AG20443 (cell line): ENCODE measurements around the gene TMEM14B.
"Not testable (repeated sequence)": the region's sequence is repeated elsewhere in the genome, so short reads cannot be mapped to it uniquely, and the experiment has no call there.

Experiments used
- DNase-seq: peaks from one replicate; pipeline ENCODE4 v3.0.0; 2012; ENCODE audit warnings: low spot score, mixed read lengths

TMEM14B gene

DNA sequence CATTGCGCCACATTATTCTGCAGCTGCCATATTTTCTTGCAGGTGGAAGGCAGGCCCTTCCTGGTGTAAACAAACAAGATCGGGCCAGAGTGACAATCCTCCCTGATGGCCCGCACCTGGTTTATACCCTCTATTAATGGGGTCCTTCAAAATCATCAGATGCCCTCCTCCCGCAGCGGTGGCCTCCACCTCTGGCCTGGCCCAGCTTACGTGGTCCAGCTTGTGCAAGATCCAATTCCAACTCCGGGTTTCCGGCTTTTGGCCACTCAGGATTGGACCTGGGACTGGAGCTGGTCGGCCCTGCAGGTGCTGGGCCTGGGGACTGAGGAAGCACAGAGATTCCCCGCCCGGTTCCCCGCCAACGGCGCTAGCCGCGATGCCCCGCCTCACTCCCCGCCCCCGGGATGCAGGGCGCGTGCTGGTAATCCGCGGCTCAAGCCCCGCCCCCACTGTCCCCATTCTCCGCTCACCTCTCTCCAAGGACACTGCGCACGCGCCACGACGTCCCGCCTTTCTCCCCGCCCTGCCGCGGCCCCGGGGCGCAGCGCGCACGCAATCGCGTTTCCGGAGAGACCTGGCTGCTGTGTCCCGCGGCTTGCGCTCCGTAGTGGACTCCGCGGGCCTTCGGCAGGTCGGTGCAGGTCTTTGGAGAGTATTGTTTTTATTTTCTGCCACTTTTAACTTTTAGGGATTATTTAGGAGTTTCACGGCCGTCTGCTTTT, at the start of gene TMEM14B:
Gene TMEM14B (plus strand): TSS at position 555 of the 722 bp plus-strand sequence. CDS start 1,441 bp downstream, outside the sequence.
- DNase-seq = peak; percentile 100

DNA sequence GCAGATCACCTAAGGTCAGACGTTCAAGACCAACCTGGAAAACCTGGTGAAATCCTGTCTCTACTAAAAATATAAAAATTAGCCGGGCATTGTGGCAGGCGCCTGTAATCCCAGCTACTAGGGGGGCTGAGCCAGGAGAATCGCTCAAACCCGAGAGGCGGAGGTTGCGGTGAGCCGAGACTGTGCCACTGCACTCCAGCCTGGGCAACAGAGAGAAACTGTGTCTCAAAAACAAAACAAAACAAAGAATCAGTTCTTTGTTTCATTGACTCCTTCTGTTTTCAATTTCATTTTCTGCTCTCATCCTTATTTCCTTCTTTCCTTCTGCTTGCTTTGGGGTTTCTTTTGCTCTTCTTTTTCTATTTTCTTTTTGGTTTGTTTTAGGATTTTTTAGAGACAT, 33.6 kb upstream of the TMEM14B start:
- no peak for DNase-seq

DNA sequence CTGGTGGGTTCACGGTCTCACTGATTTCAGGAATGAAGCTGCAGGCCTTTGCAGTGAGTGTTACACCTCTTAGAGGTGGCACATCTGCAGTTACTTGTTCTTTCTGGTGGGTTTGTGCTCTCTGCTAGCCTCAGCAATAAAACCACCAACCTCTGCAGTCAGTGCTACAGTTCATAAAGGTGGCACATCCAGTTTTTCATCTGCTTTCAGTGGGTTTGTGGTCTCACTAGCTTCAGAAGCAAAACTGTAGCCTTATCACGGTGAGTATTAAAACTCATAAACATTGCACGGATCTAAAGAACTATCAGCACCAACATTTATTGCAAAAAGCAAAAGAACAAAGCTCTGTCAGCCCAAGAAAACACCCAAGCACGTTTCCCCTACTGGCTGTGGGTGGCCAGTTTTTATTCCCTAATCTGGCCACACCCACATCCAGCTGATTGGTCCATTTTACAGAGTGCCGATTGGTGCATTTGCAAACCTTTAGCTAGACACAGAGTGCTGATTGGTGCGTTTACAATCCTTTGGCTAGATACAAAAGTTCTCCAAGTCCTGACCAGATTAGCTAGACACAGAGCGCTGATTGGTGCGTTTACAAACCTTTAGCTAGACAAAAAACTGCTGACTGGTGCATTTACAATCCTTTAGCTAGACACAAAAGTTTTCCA, 28.2 kb upstream of the TMEM14B start:
- no peak for DNase-seq

DNA sequence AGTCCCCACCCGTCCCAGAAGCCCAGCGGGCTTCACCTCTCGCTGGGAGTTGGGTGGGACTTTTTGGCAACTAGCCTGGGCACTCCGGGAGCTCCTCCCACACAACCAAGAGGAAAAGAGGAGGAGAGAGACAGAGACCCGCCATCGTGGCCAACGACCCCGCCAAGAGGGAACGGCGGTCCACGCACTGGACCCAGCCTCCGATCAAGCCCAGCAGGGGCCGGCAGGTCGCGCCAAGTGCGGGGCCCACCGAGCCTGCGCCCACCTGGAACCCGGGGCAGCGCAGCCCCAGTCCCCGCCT, 27.7 kb upstream of the TMEM14B start:
- peak; percentile 18 for DNase-seq

DNA sequence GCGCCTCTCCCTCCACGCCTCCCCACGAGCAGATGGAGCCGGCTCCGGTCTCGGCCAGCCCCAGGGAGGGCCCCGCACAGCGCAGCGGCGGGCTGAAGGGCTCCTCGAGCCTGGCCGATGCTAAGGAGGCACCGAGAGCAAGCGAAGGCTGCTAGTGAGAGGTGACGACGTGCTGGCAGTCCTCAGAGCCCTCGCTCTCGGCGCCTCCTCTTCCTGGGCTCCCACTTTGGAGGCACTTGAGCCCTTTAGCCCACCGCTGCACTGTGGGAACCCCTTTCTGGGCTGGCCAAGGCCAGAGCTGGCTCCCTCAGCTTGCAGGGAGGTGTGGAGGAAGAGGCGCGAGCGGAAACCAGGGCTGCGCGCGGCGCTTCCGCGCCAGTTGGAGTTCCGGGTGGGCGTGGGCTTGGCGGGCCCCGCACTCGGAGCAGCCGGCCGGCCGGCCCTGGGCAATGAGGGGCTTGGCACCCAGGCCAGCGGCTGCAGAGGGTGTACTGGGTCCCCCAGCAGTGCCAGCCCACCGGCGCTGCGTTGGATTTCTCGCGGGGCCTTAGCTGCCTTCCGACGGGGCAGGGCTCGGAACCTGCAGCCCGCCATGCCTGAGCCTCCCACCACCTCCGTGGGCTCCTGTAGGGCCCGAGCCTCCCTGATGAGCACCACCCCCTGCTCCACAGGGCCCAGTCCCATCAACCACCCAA, 27.2 kb upstream of the TMEM14B start:
- DNase-seq = peak; percentile 29

DNA sequence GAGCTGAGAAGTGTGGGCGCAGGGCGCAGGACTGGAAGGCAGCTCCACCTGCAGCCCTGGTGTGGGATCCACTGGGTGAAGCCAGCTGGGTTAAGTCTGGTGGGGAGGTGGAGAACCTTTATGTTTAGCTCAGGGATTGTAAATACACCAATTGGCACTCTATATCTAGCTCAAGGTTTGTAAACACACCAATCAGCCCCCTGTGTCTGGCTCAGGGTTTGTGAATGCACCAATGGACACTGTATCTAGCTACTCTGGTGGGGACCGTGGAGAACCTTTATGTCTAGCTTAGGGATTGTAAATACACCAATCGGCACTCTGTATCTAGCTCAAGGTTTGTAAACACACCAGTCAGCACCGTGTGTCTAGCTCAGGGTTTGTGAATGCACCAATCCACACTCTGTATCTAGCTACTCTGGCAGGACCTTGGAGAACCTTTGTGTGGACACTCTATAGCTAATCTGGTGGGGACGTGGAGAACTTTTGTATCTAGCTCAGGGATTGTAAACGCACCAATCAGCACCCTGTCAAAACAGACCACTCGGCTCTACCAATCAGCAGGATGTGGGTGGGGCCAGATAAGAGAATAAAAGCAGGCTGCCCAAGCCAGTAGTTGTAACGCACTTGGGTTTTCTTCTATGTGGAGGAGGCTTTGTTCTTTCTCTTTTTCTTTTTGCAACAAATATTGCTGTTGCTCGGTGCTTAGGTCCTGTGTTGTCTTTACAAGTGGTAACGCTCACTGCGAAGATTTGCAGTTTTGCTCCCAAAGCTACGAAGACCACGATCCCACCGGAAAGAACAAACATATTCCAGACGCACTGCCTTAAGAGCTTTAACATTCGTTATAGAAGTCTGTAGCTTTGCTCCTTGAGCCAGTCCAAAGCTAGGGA, 26.4 kb upstream of the TMEM14B start:
- DNase-seq = not testable (repeated sequence)

DNA sequence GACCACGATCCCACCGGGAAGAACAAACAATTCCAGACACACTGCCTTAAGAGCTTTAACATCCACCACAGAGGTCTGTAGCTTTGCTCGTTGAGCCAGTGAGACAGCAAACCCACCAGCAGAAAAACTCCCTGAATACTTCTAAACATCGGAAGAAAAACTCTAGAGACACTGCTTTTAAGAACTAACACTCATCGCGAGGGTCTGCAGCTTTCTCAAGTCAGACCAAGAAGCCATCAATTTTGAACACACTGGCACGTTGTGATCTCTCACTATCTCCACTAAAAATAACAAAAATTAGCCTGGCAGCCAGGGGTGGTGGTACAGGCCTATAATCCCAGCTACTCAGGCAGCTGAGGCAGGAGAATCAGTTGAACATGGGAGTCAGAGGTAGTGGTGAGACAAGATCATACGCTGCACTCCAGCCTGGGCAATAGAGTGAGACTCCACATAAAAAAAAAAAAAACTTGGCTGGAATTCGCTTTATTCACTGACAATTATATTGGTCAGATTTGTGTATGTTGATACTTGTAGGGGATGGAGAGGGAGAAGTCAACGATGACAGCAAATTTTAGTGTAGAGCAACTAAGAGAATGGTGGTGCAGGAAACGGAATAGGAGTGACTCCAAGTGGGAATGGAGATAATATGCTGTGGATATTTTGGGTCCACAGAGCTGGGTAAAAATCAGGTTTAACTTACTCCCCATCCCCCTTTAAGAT, 25.6 kb upstream of the TMEM14B start:
- no peak for DNase-seq

DNA sequence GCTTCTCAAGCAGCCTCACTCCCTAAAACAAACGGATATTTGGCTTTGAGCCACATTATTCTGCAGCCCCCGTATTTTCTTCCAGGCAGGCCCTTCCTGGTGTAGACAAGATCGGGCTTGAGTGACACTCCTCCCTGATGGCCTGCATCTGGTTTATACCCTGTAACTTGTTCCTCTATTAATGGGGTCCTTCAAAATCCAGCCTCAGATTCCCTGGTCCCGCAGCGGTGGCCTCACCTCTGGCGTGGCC, 25.1 kb upstream of the TMEM14B start:
- DNase-seq = no peak

DNA sequence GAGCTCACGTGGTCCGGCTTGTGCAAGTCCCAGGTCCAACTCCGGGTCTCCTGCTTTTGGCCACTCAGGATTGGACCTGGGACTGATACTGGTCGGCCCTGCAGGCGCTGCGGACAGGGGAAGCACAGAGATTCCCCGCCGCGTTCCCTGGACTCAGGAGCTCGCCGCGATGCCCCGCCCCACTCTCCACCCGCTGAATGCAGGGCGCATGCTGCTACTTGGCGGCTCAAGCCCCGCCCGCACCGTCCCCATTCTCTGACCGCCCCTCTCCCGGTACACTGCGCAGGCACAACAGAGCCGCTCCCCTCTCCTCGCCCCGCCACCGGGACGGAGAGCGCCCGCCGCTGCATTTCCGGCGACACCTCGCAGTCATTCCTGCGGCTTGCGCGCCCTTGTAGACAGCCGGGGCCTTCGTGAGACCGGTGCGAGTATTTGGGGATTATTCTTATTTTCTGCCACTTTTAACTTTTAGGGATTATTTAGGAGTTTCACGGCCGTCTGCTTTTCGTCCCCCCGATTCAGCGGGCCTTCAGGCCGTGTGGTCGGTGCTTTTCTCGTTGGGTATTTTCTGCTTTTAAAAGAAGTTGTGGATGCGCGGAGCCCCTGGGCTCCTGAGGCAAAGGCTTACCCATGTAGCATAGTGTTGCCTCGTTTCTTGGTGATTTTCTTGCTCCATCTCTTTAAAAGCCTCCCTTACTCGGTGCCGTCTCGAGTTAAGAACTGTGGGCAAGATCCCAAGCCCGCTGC, 24.6 kb upstream of the TMEM14B start, which contains the start of gene TMEM14C:
Gene TMEM14C (plus strand): TSS at position 251 of the 747 bp plus-strand sequence. CDS start 1,544 bp downstream, outside the sequence.
- peak; percentile 99 for DNase-seq

DNA sequence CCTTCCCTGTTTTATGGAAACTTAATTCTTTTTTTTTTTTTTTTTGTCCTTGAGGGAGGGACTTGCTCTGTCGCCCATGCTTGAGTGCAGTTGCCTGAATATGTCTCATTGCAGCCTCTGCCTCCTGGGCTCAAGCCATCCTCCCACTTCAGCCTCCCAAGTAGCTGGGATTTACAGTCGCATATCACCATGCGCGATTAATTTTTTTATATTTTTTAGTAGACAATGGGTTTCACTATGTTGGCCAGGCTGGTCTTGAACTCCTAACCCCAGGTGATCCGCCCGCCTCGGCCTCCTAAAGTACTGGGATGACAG, 24.1 kb upstream of the TMEM14B start:
- DNase-seq = no peak

DNA sequence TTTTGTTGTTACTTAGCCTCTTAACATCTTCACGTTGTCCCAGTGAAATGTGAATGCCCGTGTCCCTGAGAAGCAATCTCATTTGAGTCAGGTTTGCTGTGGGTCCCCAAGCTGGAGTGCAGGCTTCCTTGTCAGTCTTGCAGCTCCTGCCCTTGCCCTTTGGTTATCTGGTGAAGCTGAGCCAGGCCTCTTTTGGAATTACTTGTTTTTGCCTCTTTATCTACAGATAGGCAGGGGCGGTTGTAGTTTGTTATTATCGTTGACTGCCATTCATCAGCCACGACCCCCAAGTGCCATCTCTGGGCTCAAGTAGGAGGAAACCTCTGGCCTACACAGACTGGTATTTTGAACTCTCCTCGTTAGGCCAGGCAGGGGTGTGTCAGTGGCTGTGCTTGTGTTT, 22.6 kb upstream of the TMEM14B start:
- no peak for DNase-seq

DNA sequence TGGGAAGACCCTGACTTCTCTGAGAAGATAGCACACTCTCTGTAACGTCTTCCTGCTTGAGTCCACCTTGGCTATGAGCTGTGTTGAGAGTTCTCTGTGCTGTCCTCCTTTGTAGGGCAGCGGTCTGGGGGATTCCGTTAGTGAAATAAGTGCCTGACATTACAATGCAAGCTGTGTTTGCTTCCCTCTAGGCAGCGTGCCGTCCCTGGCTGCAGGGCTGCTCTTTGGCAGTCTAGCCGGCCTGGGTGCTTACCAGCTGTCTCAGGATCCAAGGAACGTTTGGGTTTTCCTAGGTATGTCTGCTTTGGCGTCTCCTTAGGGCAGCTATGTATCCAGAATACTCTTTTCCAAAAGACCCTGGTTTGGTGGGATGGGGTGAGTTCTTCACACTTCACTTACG, 21.9 kb upstream of the TMEM14B start:
- no peak for DNase-seq

DNA sequence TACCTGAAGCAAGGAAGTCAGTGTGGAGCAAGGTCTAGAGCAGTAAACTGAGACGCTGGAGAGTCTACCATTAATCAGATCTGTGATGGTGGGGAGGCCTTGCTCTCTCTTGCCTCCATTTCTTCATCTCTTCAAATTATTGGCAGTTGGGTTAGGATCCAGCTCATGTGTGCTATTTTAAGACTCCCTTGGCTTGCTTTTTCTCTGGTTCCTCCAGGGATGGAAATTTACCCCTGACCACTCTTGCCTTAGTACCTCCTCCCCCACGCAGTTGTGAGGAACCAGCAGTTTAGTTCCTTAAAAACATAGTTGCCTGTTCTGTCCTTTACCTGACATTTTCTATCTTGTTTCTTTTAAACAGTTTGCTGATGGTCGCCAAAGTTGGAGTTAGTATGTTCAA, 17.4 kb upstream of the TMEM14B start:
- DNase-seq = no peak

DNA sequence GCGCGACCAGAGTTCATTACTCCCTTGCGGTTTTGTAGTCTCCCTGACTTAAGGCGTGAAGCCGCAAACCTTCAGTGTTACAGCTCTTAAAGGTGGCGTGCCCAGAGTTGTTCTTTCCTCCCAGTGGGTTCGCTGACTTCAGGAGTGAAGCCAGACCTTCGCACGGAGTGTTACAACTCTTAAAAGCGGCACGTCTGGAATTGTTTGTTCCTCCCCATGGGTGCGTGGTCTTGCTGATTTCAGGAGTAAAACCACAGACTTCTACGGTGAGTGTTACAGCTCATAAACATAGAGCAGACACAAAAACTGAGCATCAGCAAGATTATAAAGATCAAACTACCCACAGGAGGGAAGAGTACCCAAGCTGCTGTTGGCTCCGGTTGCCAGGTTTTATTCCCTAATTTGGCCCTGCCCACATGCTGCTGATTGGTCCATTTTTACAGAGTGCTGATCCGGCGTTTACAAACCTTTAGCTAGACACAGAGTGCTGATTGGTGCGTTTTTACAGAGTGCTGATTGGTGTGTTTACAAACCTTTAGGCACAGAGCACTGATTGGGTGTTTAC, 14.4 kb upstream of the TMEM14B start:
- DNase-seq = no peak

DNA sequence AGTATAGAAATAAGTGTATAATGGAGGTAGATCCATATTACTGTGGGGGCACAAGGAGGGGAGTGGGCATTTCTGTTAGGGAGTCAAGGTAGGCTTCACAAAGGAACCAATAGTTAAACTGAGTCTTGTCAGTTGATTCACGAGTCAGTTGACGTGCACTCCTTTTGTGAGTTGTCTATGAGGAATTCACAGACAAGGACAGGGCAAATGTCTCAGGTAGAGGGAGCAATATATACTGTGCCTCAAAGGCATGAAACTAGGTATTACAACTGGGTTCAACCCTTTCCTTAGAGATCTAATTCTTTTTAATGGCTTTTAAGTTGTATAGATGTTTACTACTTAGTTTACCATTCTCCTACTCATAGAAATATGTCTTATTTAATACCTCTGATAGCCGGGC, 13.7 kb upstream of the TMEM14B start:
- no peak for DNase-seq

DNA sequence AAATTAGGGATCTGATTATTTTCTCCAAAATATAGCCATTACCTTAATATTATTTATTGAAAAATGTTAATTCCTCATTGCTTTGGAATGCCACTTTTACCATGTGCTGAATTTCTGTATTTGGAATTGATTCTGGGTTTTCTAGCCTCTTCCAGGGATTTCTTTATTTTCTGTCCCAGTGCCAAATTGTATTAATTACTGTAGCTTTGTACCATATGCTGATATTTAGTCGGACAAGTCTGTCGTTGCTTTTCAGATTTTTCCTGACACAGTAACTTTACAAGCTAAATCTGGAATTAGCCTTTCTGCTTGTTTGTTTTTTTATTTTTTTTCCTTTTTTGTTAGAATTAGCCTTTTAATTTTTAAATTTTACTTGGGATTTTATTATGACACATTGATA, 10.9 kb upstream of the TMEM14B start:
- DNase-seq = no peak

DNA sequence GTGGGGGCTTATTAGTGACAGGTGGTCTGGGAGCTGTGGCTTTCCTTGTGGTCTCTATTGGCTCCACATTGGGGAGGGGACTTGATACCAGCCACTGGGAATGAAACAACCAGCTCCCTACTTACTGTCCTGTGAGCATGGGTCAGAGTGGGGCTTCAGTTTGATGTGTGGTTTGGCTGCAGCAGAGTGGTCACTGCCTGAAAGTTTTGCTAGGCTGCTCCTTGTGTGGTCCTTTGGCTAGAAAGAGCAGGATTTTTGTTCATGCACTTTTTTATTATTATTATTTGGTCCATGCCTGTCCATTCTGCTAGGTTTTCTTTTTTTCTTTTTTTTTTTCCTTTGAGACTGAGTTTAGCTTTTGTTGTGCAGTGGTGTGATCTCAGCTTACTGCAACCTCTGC, 7.5 kb upstream of the TMEM14B start:
- no peak for DNase-seq

DNA sequence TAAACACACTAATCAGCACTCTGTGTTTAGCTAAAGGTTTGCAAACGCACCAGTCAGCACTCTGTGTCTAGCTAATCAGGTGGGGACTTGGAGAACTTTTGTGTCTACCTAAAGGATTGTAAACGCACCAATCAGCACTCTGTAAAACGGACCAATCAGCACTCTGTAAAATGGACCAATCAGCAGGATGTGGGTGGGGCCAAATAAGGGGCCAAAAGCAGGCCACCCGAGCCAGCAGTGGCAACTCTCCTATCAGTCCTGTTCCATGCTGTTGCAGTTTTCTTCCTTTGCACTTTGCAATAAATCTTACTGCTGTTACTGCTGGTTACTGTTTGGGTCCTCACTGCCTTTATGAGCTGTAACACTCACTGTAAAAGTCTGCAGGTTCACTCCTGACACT, 6.0 kb upstream of the TMEM14B start:
- DNase-seq = not testable (repeated sequence)

DNA sequence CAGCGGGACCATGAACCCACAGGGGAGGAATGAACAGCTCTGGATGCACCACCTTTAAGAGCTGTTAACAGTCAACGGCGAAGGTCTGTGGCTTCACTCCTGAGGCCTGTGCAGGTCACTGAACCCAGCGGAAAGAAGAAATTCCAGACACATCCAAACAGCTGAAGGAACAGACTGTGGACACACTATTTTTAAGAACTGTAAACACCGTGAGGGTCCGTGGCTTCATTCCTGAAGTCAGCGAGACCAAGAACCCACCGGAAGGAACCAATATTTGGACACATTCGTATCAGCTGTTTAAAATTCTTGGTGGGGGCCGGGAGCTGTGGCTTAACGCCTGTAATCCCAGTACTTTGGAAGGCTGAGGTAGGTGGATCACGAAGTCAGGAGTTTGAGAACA, 5.4 kb upstream of the TMEM14B start:
- DNase-seq = no peak

DNA sequence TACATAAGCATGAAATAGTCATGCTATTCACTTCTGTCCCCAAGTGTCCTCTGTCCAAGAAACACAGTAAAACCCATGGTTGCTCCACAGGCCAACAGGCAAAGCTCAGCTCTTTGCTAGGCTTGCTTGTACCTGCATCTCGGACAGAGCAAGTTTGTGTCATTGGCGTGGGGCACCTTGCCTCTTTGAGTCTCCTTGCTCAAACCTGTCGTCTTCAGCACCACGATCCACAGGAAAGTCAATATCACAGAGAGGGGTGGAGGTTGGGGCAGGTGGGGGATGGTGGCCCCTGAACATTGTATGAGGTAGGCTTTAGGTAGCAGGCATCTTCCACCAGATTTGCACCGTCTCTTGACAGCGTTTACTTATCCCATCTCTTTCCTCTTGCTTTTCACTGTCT, 4.1 kb upstream of the TMEM14B start:
- DNase-seq = no peak

DNA sequence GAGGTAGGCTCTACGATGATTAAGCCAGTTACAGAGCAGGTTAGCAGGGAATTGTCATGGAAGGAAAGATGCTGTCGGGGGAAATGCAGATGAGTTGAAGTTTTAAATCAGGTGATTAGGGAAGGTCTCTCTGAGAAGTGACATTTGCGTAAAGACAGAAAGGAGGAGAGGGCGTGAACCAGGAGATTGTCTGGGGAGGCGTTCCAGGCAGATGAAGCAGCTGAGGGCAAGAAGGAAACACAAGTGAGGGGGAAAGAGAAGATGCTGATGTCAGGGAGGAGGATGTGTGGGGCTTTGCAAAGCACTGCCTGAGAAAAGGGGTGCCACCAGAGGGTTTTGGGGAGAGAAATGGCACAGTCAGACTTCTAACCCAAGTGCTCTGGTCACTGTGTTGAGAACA, 2.5 kb upstream of the TMEM14B start:
- no peak for DNase-seq
